CD4-positive, alpha-beta T cell treated with Interleukin-4 for 1 hour (primary cell): Measurements from ENCODE around the gene GK.
A peak's percentile ranks its signal among the peaks of the same experiment; 100 is the strongest.
"Not testable (repeated sequence)": the region's sequence is repeated elsewhere in the genome, so short reads cannot be mapped to it uniquely, and the experiment has no call there.

Experiments used
- DNase-seq, 2 donors: peaks; one replicate each; pipeline ENCODE4 v3.0.0-alpha.2; 2020 to 2022

The GK gene

DNA sequence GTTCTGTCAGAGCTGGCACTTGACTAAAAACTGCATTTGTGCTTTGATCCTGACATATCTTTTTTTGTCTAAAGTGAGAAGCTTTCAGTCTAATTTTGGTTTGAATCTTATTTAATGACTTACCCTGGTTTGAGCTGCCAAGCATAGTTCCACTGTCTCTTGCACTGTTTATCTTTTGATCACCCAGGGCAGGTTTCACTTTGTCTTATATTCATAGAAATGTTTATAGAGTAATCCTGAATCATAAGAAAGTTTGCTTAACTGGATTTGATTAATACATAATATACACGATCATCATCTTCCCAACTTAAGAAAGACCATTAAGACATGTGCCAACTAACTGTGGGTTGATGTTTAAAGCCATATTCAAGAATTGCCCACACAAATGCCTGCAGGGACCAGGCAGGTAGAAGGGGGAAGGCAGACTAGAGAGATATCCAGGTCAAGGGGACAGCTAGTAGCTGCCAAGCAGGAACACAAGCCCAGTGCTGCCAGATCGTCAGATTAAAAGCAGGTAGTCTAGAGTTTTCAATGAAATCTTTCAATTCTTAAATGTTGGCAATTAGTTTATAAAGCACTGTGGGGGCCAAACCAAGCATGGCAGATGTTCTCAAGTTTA, 1.9 kb downstream of the GK start:
- no peak for DNase-seq

DNA sequence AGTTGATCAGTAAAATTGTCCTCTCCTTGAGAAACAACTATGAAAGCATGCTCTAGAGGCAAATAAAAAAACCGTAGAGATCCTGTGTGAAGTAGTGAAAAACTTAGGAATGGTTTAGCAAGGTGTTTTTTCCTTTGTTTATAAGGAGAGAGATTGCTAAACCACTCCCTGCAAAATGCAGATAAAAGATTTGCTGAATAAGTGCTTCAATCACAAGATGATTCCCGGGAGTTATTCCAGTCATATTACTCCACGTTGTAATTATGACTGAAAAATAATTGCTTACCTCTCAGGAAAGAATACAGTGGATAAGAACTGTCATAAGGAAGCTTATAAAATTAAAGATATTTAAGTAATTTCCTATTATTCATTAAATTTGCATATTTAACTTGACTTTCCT, 2.8 kb downstream of the GK start:
- DNase-seq, result no peak

DNA sequence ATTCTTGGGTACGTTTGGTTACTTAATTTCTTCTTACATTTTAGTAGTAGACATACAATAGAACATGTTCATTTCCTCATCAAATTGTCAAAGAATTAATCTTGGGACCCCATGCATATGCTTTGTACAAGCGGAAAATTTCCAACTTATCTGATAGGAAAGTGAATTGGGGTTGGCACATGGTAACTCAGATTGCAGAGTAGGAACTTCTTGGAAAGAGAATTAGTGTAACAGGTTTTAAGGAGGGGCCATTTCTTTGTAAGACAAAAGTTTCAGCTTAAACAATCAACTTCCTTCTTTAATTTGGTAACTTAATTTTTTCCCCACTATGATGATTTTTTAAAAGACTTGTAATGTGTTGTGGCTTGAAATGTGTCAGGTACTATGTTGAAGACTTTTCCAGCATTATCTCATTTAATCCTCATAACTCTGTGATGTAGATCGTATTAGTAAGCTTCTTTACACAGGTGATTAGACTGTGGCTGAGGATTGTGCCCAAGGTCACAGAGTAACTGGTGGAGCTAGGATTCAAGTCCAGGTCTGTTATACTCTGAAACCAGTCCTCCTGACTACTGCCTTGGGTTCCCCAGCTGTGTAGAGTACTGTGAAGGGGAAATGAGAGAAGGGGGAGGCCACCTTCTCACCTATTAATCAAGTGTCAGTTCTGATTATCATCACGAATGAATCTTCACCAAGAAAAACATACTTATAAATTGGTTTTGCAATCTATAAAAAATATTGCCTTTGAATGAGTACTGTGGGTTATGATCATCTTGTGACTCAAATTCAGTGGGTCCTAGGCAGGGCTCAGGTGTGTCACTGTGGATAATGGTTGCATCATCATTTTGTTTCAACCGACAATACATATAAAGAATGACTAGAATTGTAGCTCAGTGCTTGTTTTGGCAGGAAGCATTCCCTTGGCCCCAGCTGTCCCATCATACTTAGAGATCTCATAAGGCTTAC, 4.3 kb downstream of the GK start:
- DNase-seq, result no peak

DNA sequence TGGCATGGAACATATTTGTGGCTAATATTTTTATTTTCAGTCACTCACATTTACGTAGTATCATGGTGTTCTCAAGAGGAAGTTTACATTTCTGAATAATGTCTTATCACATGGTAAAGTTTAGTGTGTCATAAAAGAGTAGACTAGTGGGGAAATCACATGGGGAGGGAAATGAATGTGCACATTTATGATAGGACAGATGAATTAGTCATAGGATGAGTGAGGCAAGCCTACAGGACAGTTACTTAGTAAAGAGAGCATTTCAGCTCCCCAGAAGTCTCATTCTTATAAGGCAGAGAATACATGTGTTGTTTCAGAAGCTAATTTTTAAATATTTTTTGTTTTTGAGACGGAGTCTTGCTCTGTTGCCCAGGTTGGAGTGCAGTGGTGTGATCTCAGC, 6.2 kb downstream of the GK start:
- DNase-seq, result peak in 1 of 2 donors; percentile 36

DNA sequence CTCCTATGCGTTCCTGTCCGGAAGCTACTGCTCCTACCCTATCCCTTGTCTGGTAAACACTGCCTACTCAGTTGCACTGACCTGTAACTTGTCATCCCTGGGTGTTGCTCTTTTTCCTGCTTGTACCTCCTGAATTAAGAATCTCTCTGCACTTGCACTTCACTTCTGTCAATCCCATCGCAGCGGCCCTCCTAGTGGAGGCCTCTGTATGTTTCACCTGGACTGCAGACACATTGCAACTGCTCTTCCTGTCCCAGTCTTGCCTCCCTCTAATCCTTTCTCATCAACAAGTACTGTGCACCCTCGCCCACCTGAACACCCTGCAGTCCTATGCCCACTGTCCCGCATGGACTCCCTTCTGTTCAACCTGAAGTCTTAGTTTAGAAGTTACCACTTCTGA, 8.0 kb downstream of the GK start:
- DNase-seq, result no peak

DNA sequence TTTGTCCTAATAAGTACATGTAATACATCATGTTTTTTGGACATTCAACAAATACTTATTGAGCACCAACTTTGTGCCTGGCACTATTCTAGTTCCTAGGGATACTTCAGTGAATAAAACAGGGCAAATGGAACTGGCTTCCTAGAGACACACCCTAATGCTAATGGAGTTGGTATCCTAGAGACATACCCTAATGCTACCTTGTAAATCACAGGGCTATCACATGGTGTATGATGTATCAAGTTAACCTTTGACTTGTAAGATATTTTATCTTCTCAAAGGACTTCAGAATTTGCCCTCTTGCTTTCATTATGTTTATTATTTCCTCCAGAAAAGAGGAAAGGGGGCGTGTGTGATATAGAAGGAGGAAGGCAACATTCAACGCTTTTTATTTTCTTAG, 10.1 kb downstream of the GK start:
- no peak for DNase-seq

DNA sequence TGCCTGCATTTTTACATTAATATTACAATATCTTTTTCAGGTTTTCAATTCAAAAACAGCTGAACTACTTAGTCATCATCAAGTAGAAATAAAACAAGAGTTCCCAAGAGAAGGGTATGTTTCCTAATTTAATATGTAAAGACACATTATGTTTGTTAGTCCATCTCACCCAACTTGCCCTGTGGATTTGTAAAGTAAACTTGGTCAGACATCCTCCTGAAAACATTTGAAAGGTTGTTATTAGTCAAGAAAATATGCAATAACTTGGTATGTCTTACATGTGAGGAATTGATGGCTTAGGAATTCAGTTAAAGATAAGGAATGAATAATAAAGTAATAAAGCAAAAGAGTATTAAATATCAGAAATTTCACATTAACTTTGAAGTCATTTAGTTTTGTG, 12.2 kb downstream of the GK start:
- no peak for DNase-seq

DNA sequence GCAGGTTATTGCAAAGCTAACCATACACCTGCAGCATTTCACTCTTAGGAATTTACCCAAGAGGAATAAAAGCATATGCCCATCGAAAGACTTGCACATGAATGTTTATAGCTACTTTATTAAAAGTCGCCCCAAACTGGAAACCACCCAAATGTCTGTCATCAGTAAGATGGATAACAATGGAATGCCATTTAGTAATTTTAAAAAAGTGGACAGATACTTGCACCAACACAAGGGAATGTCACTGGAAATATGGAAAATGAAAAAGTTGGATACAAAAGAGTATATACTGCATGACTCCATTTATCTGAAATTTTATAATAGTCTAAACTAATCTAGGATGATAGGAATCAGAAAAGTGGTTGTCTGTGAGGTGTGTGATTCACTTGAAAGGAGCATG, 12.9 kb downstream of the GK start:
- DNase-seq, result no peak

DNA sequence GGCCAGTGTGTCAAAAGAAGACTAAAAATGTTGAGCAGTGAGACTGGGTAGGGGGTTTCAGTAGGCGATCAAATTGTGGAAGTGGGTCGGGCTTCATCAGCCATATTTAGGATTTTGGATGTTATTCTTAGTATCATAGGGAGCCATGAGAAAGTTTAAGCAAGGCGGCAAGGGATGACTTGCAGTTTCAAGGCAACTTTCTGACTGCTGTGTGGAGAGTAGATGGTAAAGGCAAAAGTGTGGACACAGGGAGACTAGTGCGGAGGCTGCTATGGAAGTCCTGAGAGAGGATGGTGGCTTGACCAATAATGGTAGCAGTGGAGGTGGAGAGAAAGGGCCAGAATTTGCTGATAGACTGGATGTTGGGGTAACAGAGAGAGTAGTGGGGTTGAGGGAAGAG, 15.4 kb downstream of the GK start:
- no peak for DNase-seq

DNA sequence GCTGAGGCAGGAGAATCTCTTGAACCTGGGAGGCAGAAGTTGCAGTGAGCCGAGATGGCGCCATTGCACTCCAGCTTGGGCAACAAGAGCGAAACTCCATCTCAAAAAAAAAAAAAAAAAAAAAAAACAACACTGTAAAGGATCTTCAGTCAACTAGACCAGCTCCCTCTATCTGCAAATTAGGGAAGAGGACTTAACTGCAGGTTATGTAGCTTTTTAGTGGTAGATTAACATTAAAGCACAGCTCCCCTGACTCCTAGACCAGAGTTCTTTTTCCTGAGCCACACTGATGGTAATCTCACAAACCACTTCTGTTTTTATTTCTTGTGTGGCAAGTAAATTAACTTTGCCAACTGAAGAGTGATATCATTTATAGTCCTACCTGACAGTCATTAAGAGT, 18.0 kb downstream of the GK start:
- DNase-seq, result not testable (repeated sequence)

DNA sequence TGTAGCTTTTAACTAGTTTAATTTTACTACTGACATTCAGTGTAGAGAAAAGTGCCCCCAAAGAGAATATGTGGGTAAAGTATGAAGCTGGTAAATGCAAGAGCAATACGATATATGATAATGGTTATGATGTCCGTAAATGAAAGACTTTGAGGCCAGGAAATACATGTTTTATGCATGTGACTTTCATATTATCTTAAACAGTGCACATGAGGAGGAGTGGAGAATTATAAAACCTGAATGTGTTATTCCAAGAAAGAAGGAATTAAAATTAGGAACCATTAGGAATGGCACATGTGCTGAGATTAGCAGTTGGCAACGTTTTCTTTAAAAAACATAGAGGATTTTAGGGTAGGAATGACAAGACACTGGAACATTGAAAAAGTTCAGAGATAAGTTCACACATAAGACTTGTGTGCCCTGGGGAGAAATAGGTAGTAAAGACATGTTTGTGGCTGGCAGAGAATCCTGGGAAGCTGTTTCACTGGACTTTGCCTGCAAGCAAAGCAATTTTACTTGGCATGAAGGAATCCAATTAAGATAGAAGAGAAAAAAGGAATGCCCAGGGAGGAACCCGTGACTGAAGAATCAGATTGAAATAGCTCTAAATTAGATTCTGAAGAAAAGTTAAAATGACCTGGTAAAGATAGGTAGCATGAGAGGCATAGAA, 20.0 kb downstream of the GK start:
- no peak for DNase-seq

DNA sequence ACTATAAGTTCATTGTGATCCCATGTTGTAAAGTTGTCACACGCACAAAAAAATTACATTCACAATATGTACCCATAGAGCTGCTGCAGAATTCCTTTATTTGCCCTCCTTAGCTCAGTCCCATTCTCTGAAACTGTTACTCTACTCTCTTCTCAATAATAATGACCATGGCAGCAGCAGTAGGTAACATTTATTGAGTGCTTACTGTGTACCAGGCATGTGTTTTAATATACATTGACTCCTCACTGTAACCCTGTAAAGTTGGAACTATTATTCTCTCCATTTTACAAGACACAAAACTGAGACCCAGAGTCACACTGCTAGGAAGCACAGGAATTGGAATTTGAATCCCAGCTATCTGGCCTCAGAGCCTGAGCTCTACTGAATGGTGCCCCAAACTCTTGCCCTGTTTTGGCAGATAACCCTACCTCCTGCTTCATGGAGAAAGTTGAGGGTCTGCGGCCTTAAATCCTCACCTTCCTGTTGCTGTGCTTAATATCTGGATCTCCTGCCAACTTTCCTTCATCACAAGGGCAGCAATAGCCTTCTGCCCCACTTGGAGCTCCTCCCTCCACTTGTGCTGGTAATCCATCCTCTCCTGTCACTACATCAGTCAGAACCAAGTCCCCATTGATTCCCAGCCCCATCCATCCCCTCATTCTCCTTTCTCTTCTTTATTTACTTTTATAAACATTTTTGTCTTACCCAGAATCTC, 20.8 kb downstream of the GK start:
- DNase-seq, result no peak

DNA sequence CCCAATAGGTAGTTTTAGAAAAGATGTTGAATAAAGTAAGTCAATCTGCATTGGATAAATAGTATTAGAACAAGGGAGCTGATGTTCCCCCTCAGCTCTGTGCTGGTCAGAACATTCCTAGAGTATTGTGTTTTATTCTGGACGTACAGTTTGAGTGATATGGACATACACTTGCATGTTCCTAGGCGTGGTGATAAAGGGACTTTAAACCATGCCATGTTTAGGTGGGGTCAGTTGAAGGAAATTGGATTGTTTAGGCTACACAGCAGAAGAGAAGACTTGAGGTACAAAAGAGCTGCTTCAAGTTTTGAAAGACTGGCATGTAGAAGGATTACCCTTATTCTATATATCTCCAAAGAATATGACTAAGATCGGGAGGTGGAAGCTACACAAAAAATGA, 21.6 kb downstream of the GK start:
- no peak for DNase-seq

DNA sequence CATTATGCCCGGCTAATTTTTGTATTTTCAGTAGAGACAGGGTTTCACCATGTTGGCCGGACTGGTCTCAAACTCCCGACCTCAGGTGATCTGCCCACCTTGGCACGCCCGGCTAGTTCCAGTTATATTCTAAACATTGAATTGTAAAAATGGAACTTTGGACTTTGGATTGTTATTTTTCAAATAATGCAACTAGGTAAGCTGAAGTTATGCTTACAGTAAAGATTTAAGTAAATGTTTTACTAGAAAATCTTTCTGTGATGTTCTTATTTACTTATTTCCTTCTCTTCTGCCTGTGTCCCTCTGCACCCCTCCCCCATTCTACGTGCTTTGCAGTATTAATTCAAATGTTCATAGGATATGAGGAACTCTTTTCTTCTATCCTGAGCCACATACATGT, 26.1 kb downstream of the GK start:
- no peak for DNase-seq

DNA sequence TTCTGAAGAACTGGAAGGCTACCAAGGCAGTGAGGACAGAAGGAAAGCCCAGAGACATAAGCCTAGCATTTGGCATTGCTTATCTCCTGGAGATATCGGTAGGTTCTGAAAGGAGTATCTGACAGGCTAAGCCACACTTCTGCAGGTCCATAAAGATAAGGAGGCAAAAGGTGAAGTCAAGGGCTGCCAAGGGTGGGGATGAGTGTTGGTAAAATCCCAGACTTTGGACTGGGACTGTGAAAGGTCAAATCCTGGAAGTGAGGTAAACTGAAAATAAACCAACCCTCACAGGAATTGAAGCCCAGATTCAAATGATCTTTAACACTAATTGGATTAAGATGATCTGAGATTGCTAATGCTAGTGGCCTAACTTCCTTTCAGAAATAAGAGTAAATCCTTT, 27.4 kb downstream of the GK start:
- DNase-seq, result no peak

DNA sequence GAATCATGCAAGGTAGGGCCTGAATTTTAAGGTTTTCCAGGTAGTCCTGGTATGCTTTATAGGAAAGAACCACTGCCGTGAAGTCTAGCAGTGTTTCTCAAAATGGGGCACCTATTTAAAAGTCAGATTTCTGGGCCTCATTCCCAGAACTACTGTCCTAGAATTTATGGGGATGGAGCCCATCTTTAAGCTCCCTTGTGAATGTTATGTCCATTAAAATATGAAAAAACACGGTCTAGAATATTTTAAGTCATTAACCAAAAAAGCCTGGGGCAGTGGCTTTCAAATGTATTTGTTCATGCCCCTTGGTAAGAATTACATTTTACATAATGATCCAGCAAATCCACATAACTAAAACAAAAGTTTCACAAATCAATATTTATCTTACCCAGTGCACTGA, 35.4 kb downstream of the GK start:
- DNase-seq, result no peak

DNA sequence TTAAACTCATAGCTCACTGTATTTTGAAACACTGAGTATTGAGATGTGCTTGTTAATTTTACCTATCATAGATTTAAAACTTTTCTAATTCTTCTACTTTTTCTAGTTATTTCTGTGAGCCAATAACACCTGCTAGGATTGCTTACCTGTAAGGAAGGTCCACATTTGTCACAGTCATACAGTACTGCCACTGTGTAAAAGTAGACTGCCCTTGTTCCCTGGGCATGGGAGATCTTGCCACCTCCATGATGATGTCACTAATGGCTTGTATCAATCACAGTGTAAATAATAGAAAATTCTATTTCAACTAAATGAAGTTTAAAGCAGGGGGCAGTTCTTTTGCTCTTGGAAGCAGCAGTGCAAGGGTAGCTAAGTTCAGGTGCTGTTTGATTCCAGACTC, 35.9 kb downstream of the GK start:
- DNase-seq, result no peak

DNA sequence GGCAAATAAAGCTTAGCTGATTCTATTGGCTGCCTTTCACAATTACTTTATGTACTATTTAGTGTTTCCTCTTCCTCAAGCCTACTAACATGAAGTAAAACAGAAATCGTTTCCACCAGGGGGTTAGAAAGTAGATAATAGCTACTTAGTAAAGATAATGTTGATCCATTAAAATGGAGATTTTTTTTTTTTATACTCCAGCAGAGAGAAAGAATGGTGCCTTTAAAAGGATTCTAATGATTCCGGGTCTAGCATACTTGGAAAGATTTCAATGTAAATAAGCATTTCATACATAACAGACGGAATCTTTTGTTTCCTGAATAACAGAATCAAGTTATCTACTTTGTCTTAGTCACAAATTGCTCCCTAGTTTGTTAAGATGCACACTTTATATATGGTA, 37.1 kb downstream of the GK start:
- no peak for DNase-seq

DNA sequence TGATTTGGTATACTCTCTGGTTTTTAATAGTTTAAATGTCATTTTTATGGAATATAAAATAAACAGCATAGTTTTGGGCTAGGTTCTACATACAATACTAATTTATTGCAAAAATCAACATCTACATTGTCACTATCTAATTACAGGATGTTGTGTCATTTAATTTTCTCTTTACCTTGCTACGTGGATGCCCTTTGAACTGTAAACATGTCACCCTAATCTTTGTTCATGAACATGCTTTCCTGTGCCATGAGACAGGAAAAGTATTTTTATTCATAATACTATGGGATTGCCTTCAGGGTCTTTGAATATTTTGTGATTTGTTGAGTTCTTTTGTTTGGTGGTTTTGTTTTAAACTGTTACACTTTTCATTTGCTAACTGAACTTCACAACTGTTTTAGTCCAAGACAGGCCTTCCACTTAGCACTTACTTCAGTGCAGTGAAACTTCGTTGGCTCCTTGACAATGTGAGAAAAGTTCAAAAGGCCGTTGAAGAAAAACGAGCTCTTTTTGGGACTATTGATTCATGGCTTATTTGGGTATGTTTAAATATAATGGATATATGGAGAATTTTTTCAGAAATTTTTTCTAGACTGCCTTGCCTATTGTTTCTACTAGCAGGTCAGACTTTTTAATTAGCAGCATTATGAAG, 40.9 kb downstream of the GK start:
- DNase-seq, result no peak

DNA sequence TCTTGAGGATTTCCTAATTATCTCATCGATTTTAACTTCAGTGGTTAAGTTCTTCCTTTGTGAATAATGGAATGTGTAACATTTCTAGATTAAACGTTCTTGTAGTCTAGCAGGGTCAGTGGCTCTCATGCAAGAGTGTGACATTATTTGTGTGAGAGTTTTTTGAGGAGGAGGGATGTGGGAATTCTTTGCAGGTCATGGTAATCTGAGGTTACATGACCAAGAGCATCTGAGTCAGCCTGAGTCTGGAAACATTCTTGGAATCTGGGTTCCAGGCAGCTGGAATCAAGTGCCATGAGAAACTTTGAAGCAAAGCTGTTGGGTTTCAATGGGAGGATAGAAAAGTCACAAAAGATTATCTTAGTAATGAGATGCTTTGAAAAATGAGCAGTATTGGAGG, 49.5 kb downstream of the GK start:
- DNase-seq, result no peak

DNA sequence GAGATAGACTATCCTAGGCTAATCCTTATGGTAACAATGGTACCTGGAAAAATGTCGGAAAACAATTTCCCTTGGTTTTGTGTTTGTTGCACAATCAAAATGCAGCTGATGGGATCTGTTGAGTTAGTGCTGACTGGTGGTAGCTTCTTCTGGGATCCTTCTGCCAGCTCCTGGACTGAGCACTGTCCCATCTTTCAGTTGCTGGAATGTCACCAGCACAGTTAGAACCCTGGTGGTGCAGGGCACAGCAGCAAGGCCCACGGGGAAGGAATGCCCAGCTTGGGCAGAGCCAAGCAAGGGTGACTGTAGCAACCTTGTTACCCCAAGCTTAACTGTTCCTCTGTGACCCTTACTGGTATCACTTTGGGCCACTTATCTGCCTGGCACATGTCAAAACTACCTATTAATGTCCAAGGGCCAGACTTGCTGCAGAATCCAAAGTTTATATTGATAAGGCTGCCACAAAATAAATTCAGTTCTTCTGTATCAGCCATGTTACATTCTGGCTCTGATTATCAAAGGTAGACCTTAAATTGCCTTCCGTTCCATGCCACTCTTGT, 53.1 kb downstream of the GK start:
- DNase-seq, result no peak

DNA sequence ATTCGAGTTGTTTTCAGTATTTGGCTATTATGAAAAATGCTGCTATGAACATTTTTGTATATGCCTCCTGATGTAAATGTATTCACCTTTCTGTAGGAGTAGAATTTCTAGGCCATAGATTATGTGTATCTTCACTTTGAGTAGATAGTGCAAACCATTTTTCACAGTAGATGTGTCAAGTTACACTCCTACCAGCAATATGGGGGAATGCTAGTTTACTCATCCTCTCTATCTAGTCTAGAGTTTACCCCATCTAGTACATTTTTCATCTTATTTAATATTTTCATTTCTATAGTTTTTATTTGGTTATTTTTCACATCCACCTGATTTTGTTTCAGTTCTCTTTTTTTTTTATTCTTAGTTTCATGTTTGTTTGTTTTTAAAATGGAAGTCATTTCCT, 59.0 kb downstream of the GK start:
- DNase-seq, result no peak
